Ascending aorta (tissue), 2 donors: ENCODE results near the gene BOLA3. TPM values are rescaled to one million over a fixed set of nuclear protein-coding genes. Genes with fewer than 3 reads are reported as not detected.

Experiments
- DNase-seq, 2 donors: peaks; one replicate each; pipeline ENCODE4 v3.0.0-alpha.2; 2019; ENCODE audit warnings: low spot score in 2 of 2
- H3K27ac ChIP-seq, 2 donors: fragments of 200-600 bp; sonication (generic); one replicate each; pipeline ENCODE4 v1.5.1; 2016 to 2017; ENCODE audit warnings: mild to moderate bottlenecking in 1 of 2
- H3K27me3 ChIP-seq: fragments of 200-600 bp; sonication (generic); one replicate; pipeline ENCODE4 v1.5.1; 2017
- H3K36me3 ChIP-seq, 2 donors: fragments of 200-600 bp; sonication (generic); one replicate each; pipeline ENCODE4 v1.5.1; 2016
- H3K4me1 ChIP-seq, 2 donors: fragments of 200-600 bp; sonication (generic); one replicate each; pipeline ENCODE4 v1.5.1; 2016 to 2017; ENCODE audit warnings: mild to moderate bottlenecking in 1 of 2
- H3K4me3 ChIP-seq, 2 donors: fragments of 200-600 bp; sonication (generic); one replicate each; pipeline ENCODE4 v1.5.1; 2016 to 2017; ENCODE audit warnings: mild to moderate bottlenecking in 1 of 2
- H3K9me3 ChIP-seq, 2 donors: fragments of 200-600 bp; sonication (generic); one replicate each; pipeline ENCODE4 v1.5.1; 2016
- intact Hi-C: fragments of 100-400 bp; cut with DNase I; formaldehyde crosslinking; loops from one replicate; pipeline ENCODE4 v1.15.1; 2023
- total RNA-seq: library from RNA; depleted of rRNA; stranded (reverse); fragments of >200 nt; gene quantifications from one replicate; pipeline ENCODE4 v1.1.0, GENCODE V29; 2016
- TF ChIP-seq, protein P1 (sequence below), 3 experiments: fragments of 200-600 bp in 2 of 3; fragments of 450-650 bp in 1 of 3; sonication (generic) in 2 of 3; IDR thresholded peaks; one replicate each; pipeline ENCODE4 v1.5.1; 2016 to 2019; ENCODE audit warnings: antibody characterized with exemption in 3 of 3, mild to moderate bottlenecking in 1 of 3, moderate library complexity in 1 of 3

BOLA3 gene
- total RNA-seq, 1 donor from 2014 or later: 47.3 TPM

DNA sequence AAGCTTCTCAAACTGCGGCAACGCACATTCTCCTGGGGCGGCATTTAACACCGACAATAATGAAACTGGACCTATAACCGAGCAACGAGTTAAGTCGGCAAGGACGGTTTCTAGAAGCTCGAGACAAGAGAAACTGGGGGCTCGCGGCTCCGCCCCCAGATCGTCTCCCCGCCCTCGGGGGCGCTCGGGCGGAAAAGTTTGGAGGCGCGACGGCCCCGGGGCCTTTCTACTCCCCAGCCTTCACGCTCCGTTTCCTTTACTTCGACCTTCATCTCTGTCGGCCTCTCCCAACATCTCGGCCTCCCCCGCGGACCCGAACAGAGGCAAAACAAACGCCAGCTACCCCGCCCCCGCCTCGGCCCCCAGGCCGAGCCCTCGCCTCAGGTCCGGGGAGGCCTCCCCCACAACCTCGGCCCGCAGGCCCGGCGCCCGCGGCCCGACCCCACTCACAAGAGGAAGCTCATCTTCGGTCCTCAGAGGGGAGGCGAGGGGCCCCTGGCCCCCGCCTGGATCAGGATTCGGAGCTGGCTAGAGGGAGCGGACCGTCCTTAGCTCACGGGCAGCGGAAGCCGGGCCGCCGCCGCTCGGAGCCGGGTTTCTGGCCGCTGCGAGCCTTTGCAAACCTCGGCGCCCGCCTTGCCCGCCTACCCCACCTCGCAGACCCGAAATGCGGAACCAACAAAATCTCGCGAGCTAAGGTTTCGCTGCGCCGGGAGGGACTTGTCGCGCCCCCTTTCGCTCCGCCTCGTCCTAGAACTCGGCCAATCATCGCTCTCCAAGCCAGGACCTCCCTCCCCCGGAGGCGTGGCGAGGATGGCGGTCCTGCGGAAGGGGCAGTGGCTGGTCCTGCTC lies 30.7 kb upstream of the BOLA3 start, which contains the start of gene MOB1A:
TSS of gene MOB1A (minus strand) at position 669 of the 852 bp plus-strand sequence. CDS start at position 464, 205 bp downstream.
- no peaks in the 10 kb centered on the region for H3K9me3 ChIP-seq
- intact Hi-C loops: loop anchor here (1.0 to 5.0 kb wide), 4 partner anchors 20 to 350 kb away; partner anchors contain the start of genes MTHFD2 and STAMBP
- no peaks in the 10 kb centered on the region for H3K27me3 ChIP-seq
- H3K4me1 ChIP-seq: peaks cover 0 to 26% of the 10 kb centered on the region in 2 donors
- DNase-seq: peak; percentile 91 to 99
- H3K27ac ChIP-seq: peak within 1 kb of the TSS; percentile 88 to 98
- peaks cover 0 to 5% of the 10 kb centered on the region in 2 donors for H3K36me3 ChIP-seq
- TF ChIP-seq, protein P1, sequence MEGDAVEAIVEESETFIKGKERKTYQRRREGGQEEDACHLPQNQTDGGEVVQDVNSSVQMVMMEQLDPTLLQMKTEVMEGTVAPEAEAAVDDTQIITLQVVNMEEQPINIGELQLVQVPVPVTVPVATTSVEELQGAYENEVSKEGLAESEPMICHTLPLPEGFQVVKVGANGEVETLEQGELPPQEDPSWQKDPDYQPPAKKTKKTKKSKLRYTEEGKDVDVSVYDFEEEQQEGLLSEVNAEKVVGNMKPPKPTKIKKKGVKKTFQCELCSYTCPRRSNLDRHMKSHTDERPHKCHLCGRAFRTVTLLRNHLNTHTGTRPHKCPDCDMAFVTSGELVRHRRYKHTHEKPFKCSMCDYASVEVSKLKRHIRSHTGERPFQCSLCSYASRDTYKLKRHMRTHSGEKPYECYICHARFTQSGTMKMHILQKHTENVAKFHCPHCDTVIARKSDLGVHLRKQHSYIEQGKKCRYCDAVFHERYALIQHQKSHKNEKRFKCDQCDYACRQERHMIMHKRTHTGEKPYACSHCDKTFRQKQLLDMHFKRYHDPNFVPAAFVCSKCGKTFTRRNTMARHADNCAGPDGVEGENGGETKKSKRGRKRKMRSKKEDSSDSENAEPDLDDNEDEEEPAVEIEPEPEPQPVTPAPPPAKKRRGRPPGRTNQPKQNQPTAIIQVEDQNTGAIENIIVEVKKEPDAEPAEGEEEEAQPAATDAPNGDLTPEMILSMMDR (IDR thresholded peaks at IDR 0.05): no peak
- H3K4me3 ChIP-seq: peak within 1 kb of the TSS; percentile 76 to 100

DNA sequence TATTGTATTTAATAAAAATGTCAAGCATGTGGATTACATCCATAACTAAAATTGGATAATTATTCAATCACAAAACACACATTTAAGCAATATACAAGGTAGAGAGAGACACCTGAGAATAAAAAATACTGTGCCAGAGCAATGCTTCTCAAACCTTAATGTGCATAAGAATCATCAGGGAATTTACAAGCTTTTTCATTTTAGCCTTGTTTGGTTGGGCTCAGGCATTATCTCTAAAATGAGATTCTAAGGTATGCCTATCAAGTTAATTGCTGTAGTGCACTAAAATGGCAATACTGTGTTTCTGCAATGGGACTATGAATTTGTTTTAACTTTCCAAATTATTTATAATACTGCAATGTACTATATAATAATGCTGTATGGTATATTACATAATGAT lies 30.0 kb upstream of the BOLA3 start:
- Histone ChIP-seq H3K27ac (peak overlapping the region; percentile 88 to 98), H3K4me3 (peak overlapping the region; percentile 76 to 100), H3K9me3 (no peaks in the 10 kb centered on the region), H3K4me1 (peaks cover 0 to 28% of the 10 kb centered on the region in 2 donors), H3K36me3 (peaks cover 0 to 5% of the 10 kb centered on the region in 2 donors), H3K27me3 (no peaks in the 10 kb centered on the region)
- intact Hi-C loops: loop anchor here (1.0 to 5.0 kb wide), 3 partner anchors 29 to 349 kb away; partner anchors contain the start of gene STAMBP
- TF ChIP-seq, protein P1 (IDR thresholded peaks at IDR 0.05): no peak
- no peak for DNase-seq

DNA sequence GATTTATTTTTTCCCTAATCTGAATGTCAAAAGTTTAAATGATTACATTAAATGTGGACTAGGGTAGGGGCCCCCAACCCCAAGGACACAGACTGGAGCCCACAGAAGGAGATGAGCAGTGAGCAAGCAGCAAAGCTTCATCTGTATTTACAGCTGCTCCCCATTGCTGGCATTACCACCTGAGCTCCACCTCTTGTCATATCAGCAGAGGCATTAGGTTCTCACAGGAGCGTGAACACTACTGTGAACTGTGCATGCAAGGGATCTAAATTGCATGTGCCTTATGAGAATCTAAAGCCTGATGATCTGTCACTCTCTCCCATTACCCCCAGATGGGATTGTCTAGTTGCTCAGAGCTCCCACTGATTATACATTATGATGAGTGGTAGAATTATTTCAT lies 27.2 kb upstream of the BOLA3 start:
- TF ChIP-seq, protein P1 (IDR thresholded peaks at IDR 0.05): no peak
- peaks cover 0 to 31% of the 10 kb centered on the region in 2 donors for H3K4me1 ChIP-seq

DNA sequence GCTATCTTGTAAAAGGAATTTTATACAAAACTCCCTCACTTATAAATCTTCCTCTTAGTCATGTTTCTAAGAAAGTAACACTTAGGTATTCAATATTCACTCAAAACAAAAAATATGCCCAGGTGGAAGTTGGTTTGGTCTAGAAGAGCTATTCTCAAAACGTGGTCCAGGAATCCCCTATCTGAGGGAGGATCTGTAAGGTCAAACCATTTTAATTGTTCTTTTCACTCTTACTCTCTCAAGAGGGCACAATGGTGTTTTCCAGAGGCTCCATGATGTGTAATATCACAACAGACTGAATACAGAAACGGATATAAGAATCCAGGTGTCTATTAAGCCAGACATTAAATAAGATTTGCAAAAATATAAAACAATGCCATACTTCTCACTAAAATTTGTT lies 21.0 kb upstream of the BOLA3 start:
- no peak for DNase-seq
- TF ChIP-seq, protein P1 (IDR thresholded peaks at IDR 0.05): no peak
- Histone ChIP-seq H3K36me3 (peaks cover 75 to 83% of the 10 kb centered on the region in 2 donors), H3K4me3 (no peak overlapping the region), H3K27ac (no peak overlapping the region), H3K27me3 (no peaks in the 10 kb centered on the region), H3K4me1 (peaks cover 0 to 5% of the 10 kb centered on the region in 2 donors), H3K9me3 (no peaks in the 10 kb centered on the region)
- intact Hi-C loops: no loop called here

More for the DNA sequence above, 27.2 kb upstream of the BOLA3 start:
- H3K27ac ChIP-seq: no peak overlapping the region
- peaks cover 19 to 31% of the 10 kb centered on the region in 2 donors for H3K36me3 ChIP-seq
- H3K27me3 ChIP-seq: no peaks in the 10 kb centered on the region
- no peak overlapping the region for H3K4me3 ChIP-seq
- H3K9me3 ChIP-seq: no peaks in the 10 kb centered on the region
- no peak for DNase-seq
- intact Hi-C loops: loop anchor here (5.0 kb wide), 1 partner anchor 87 kb away; no protein-coding TSS in a partner anchor

DNA sequence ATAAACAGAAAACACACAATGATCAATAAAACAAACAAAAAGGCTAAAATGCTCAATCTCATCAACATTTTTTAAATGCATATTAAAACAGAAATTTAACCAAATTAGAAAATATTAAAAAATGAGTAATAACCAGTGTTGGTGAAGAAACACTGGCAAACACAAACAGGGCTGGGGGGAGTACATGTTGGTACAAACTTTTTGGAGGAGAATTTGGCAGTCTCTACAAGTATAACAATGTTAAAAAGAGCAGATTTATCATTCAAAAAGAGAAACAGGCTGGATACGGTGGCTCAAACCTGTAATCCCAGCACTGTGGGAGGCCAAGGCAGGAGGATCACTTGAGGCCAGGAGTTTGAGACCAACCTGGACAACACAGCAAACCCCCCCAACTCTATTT lies 17.0 kb upstream of the BOLA3 start:
- no peaks in the 10 kb centered on the region for H3K4me1 ChIP-seq
- H3K4me3 ChIP-seq: no peak overlapping the region
- no peaks in the 10 kb centered on the region for H3K27me3 ChIP-seq
- TF ChIP-seq, protein P1 (IDR thresholded peaks at IDR 0.05): no peak
- no peaks in the 10 kb centered on the region for H3K9me3 ChIP-seq
- no peak for DNase-seq
- H3K36me3 ChIP-seq: peaks cover 79 to 81% of the 10 kb centered on the region in 2 donors
- no peak overlapping the region for H3K27ac ChIP-seq
- intact Hi-C loops: no loop called here
